ENCODE data around the gene MRPL38. TPM values are rescaled to one million over a fixed set of nuclear protein-coding genes. Genes with fewer than 3 reads are reported as not detected.

Gene MRPL38
- total RNA-seq: 77.8 to 91.1 TPM (median 82.2 TPM) in 3 replicates

DNA sequence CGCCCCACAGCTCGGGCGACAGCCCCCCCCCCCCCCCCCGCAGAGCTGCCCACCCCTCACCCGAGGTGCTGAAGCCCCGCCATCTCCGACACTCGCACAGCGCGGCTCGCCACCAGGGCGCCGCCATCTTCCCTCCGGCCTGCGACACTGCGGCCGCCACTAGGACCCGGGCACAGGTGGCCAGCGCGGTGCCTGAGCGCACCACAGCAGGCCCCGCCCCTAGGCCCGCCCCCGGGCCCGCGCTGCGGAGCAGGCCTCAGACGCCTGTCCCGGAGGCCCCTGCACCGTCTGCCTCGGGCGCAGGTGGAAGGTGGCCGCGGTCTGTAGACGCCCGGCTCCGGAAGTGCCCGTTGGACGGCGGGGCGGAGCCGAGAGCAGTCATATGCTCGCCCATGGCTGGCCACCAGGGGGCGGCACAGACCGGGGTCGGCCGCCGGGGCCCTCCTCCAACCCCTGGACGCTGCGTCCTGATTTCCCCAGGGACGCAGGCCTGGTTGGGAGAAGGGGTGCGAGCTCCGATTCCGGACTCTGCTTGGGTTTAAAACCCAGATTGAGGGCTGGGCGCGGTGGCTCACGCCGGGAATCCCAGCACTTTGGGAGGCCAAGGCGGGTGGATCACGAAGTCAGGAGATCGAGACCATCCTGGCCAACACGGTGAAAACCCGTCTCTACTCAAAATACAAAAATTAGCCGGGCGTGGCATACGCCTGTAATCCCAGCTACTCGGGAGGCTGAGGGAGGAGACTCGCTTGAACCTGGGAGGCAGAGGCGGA lies at the start of gene MRPL38:
MRPL38 (minus strand) TSS at position 136 of the 773 bp plus-strand sequence; CDS start at position 127, 9 bp downstream.
- Mint-ChIP-seq H3K27me3 (ENCODE audit: low read depth) (no peaks in the 10 kb centered on the region), H3K36me3 (peaks cover 3% of the 10 kb centered on the region), H3K4me1 (peaks cover 11% of the 10 kb centered on the region), H3K9me3 (no peaks in the 10 kb centered on the region), H3K4me3 (peak within 1 kb of the TSS; percentile 91), H3K27ac (peak within 1 kb of the TSS; percentile 94)
- TF ChIP-seq, protein P1, sequence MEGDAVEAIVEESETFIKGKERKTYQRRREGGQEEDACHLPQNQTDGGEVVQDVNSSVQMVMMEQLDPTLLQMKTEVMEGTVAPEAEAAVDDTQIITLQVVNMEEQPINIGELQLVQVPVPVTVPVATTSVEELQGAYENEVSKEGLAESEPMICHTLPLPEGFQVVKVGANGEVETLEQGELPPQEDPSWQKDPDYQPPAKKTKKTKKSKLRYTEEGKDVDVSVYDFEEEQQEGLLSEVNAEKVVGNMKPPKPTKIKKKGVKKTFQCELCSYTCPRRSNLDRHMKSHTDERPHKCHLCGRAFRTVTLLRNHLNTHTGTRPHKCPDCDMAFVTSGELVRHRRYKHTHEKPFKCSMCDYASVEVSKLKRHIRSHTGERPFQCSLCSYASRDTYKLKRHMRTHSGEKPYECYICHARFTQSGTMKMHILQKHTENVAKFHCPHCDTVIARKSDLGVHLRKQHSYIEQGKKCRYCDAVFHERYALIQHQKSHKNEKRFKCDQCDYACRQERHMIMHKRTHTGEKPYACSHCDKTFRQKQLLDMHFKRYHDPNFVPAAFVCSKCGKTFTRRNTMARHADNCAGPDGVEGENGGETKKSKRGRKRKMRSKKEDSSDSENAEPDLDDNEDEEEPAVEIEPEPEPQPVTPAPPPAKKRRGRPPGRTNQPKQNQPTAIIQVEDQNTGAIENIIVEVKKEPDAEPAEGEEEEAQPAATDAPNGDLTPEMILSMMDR (IDR thresholded peaks at IDR 0.05; ENCODE audit: unreplicated experiment): peak; percentile 100
- DNase-seq (ENCODE audit: low spot score in 2 of 2, unreplicated experiment in 2 of 2): peak; percentile 94 to 97

DNA sequence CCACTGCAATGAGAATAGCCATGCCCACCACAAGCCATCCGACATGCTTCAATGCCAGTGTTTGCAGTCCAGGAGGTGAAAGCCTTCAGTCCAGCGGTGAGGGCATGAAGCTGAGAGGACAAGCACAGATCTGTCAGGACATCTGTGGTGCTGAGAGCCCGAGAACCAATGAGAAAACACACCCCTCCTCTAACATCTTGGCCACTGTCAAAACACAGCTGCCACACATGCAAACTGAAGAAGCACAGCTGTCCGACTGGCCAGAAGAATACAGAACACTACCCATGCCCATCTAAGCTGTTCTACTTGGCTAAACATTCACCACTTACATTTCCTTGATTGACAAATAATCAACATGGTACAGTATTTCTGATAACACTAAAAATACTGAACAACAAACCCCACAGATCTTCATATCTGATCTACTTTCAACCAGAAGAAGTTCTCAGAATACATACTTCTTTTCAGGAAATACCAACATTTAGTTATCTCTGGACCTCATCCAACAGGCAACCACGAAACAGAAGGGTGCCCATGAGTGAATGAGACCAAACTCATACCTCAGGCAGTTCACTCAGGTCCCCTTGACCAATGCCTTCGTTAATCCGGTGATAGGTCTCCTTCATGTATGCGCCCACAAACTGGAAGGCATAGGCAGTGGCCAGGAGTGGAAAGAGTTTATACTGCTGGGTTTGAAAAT lies 46.3 kb upstream of the MRPL38 start:
- Mint-ChIP-seq H3K9me3 (no peaks in the 10 kb centered on the region), H3K4me1 (no peaks in the 10 kb centered on the region), H3K4me3 (no peak overlapping the region), H3K27me3 (ENCODE audit: low read depth) (no peaks in the 10 kb centered on the region), H3K27ac (no peak overlapping the region), H3K36me3 (peaks cover 35% of the 10 kb centered on the region)
- DNase-seq (ENCODE audit: low spot score in 2 of 2, unreplicated experiment in 2 of 2): no peak
- TF ChIP-seq, protein P1 (IDR thresholded peaks at IDR 0.05; ENCODE audit: unreplicated experiment): no peak

DNA sequence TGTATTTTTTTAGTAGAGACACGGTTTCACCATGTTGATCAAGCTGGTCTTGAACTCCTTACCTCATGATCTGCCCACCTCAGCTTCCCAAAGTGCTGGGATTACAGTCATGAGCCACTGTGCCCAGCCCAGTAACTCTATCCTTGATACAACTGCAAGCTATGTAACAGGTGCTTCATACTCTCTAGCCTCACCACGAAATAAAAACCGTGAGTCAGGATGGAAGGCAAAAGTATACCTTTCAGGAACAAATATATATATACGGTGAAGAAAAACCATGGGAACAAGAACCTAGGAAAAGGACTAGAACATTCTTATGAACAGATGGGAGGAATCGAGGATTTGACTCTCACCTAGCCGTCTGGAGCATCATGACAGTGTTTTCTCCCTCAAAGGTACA lies 45.7 kb upstream of the MRPL38 start:
- Mint-ChIP-seq H3K4me3 (no peak overlapping the region), H3K27me3 (ENCODE audit: low read depth) (no peaks in the 10 kb centered on the region), H3K27ac (no peak overlapping the region), H3K9me3 (no peaks in the 10 kb centered on the region), H3K4me1 (no peaks in the 10 kb centered on the region), H3K36me3 (peaks cover 31% of the 10 kb centered on the region)
- TF ChIP-seq, protein P1 (IDR thresholded peaks at IDR 0.05; ENCODE audit: unreplicated experiment): no peak
- no peak for DNase-seq (ENCODE audit: low spot score in 2 of 2, unreplicated experiment in 2 of 2)

DNA sequence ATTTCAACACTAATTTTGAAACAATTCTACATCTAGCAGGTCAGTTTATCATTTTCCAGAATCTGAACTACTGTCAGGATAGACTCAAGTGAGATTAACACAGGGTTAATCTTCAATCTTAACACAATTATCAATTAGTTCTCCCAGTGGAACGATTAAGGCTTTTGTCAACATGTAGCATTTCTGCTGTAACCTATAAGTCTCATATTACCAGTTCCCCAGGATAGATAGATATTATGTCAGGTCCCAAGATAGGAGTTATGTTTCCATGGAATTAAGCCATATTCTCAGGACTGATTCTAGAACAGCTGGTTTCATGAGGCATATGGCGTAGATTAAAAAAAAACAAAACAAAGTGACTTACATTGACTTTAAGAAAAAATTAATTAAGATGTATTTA lies 40.5 kb upstream of the MRPL38 start:
- TF ChIP-seq, protein P1 (IDR thresholded peaks at IDR 0.05; ENCODE audit: unreplicated experiment): no peak
- DNase-seq (ENCODE audit: low spot score in 2 of 2, unreplicated experiment in 2 of 2): no peak
- Mint-ChIP-seq H3K27me3 (ENCODE audit: low read depth) (no peaks in the 10 kb centered on the region), H3K36me3 (peaks cover 24% of the 10 kb centered on the region), H3K27ac (no peak overlapping the region), H3K4me1 (peaks cover 9% of the 10 kb centered on the region), H3K9me3 (no peaks in the 10 kb centered on the region), H3K4me3 (no peak overlapping the region)

DNA sequence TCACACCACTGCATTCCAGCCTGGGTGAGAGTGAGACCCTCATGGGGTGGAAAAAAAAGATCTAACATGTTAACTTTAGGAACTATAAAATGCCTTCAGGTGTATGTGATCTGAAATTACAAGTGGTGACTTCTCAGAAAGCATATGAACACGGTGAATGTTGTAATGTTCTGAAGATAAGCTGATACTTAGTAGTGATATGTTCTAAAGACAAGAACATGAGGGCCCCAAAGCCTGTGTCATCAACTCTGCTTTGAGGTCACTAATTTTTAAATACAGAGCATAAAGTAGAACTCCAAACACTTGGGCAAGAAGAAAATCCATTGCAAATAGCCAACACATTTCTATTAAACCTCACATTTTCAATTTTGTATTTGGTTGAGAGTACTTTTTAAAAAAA lies 38.8 kb upstream of the MRPL38 start:
- H3K27me3 Mint-ChIP-seq (ENCODE audit: low read depth): no peaks in the 10 kb centered on the region

More for the DNA sequence above, 38.8 kb upstream of the MRPL38 start:
- H3K27ac Mint-ChIP-seq: no peak overlapping the region
- H3K4me1 Mint-ChIP-seq: peaks cover 9% of the 10 kb centered on the region
- H3K4me3 Mint-ChIP-seq: no peak overlapping the region
- H3K36me3 Mint-ChIP-seq: peaks cover 14% of the 10 kb centered on the region
- no peaks in the 10 kb centered on the region for H3K9me3 Mint-ChIP-seq
- DNase-seq (ENCODE audit: low spot score in 2 of 2, unreplicated experiment in 2 of 2): no peak
- TF ChIP-seq, protein P1 (IDR thresholded peaks at IDR 0.05; ENCODE audit: unreplicated experiment): no peak

All from mesothelial cell of epicardium (in vitro differentiated cells).